ENCODE results near the gene SLC43A1. TPM values are rescaled to one million over a fixed set of nuclear protein-coding genes. Genes with fewer than 3 reads are reported as not detected.

Gene SLC43A1
- total and polyA plus RNA-seq, 2 of the 4 experiments (the other 2 are of a cell fraction): 10.0 to 17.0 TPM

- H3K79me1 ChIP-seq (ENCODE audit: low read depth in 1 of 2, low read length in 2 of 2): no peaks in the 10 kb centered on the region
- no TSS peak for BruUV-seq (replicated peaks)
- H3K9me3 ChIP-seq (ENCODE audit: control insufficient read depth, insufficient read depth, low read length): no peaks in the 10 kb centered on the region
- H3K4me1 ChIP-seq (ENCODE audit: control insufficient read depth, insufficient read depth, low read length): no peaks in the 10 kb centered on the region; the same call in 1 of the 2 replicates
- H3K27me3 ChIP-seq (ENCODE audit: control insufficient read depth, insufficient read depth, low read length): peaks cover 13% of the 10 kb centered on the region
- H2BK120ac ChIP-seq (ENCODE audit: low read depth, low read length): no peak overlapping the region
- no peak overlapping the region for H3K4ac ChIP-seq (ENCODE audit: low read depth, low read length)
- CTCF ChIA-PET: interaction anchor here (0.6 to 1.5 kb wide), 2 partner anchors 97 to 100 kb away, joined by 3 to 4 read pairs; no protein-coding TSS in a partner anchor
- H3K56ac ChIP-seq (ENCODE audit: extremely low read depth, insufficient read depth, low read length): no peak overlapping the region
- no peak overlapping the region for H4K5ac ChIP-seq (ENCODE audit: low read depth, low read length)
- no peak overlapping the region for H3K14ac ChIP-seq (replicated peaks; ENCODE audit: low read depth, low read length)
- DNase-seq: no peak
- no peaks in the 10 kb centered on the region for H3K9me1 ChIP-seq (ENCODE audit: insufficient read depth, low read length)
- H3K27ac ChIP-seq (ENCODE audit: insufficient read depth, low read length): no peak overlapping the region
- H3K18ac ChIP-seq (ENCODE audit: low read depth, low read length): no peak overlapping the region
- H3K4me2 ChIP-seq (ENCODE audit: low read depth, low read length): no peak overlapping the region
- ATAC-seq (ENCODE audit: low read depth): no peak
- dilution Hi-C loops (cut with HindIII; ENCODE audit: low sequenced_read_pairs, unreplicated experiment): no loop called here
- no peak overlapping the region for H4K91ac ChIP-seq (ENCODE audit: insufficient read depth, low read depth, low read length)
- H2BK20ac ChIP-seq (ENCODE audit: low read depth, low read length): no peak overlapping the region
- TF ChIP-seq USF2 (IDR thresholded peaks at IDR 0.05; ENCODE audit: low read depth, low read length): no peak
- no peak overlapping the region for H2BK5ac ChIP-seq (ENCODE audit: low read depth, low read length, poor library complexity, severe bottlenecking)
- no peaks in the 10 kb centered on the region for H4K20me1 ChIP-seq (ENCODE audit: insufficient read depth, low read length)
- no peak overlapping the region for H2AK5ac ChIP-seq (ENCODE audit: low read depth, low read length)
- H4K8ac ChIP-seq (ENCODE audit: low read depth in 2 of 2, low read length in 2 of 2): no peak overlapping the region
- WGBS, 2 experiments (ENCODE audit: extremely low coverage in 2 of 2, insufficient read length in 1 of 2): 100% methylated on average over 1 of the region's 6 CpGs; no CpG with 5 or more reads in 1 of the 2 experiments
- H2AK9ac ChIP-seq (replicated peaks; ENCODE audit: low read depth, low read length, poor library complexity): no peak overlapping the region
- no peak overlapping the region for H2BK15ac ChIP-seq (ENCODE audit: low read depth, low read length)
- H3K36me3 ChIP-seq (ENCODE audit: control insufficient read depth, insufficient read depth, low read length): peaks cover 4% of the 10 kb centered on the region
- no peak overlapping the region for H3K4me3 ChIP-seq (ENCODE audit: insufficient read depth, low read depth, low read length)
- POLR2A ChIA-PET (ENCODE audit: unreplicated experiment): no interaction called here
- in situ Hi-C loops (cut with MboI; ENCODE audit: low sequenced_read_pairs): no loop called here
- intact Hi-C loops (cut with micrococcal nuclease): no loop called here
- no peak overlapping the region for H2AFZ ChIP-seq (replicated peaks; ENCODE audit: low read length, poor library complexity)
- no peak overlapping the region for H3K23ac ChIP-seq (ENCODE audit: low read depth, low read length)
- no peak overlapping the region for H3K9ac ChIP-seq (ENCODE audit: low read depth, low read length)
These were observed 29.1 kb upstream of the SLC43A1 start for GRCh38 chr11:57544566-57544965.
